ENCODE measurements around the gene URB1. TPM values are rescaled to one million over a fixed set of nuclear protein-coding genes. Genes with fewer than 3 reads are reported as not detected.

Gene URB1
- total RNA-seq, 1 experiment from 2014 or later: 18.1 TPM

DNA sequence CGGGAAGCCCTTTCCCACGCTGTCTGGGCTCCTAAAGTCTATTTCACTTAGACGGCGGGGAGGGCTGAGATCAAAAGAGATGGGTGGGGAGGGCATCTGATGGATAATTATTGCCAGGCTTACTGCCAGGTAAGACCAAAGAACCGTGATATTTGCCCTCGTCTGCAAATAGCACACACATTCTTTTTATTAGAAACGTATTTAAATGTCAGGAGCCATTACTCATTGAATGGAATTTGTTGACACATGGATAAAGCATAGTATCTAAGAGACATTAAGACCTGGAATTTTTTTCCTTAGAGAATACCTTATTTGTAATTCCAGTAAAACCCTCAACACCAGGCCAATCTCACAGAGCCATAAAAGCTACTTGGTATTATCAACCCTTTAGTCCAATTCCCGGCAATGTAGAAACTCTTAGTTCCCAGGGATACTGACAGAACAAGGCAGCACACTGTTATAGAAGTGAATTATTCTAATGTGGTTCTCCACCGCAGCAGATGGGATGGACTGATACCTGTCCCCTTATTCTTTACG is 10.6 kb downstream of the URB1 start:
- peaks cover 6% of the 10 kb centered on the region for H3K4me1 ChIP-seq (ENCODE audit: control insufficient read depth, insufficient read depth, low read length)
- no peak for DNase-seq (ENCODE audit: low read depth, low spot score)
- POLR2A ChIA-PET: no interaction called here

DNA sequence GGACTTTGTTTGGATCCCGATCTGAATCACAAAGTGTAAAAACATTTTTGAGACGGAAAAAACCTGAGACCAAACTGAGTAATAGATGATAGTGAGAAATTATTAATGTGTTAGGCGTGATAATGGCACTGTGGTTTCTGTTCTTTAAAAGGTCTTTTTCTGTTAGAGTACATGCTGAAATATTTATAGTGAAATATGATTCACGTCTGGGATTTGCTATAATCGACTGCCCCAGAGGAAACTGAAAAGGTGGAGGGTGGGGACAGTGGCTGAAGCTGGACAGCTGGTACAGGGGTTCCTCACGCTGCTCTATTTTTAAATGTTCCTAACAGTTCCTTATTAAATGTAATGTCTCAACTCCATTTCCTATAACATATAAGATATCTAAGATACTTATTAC is 11.2 kb downstream of the URB1 start:
- POLR2A ChIA-PET: no interaction called here
- H3K9me3 ChIP-seq (ENCODE audit: control insufficient read depth, insufficient read depth, low read depth, low read length): no peaks in the 10 kb centered on the region
- no peak overlapping the region for H3K4me3 ChIP-seq (ENCODE audit: low read depth in 2 of 2, low read length in 2 of 2)
- CTCF ChIA-PET: no interaction called here
- intact Hi-C loops (cut with micrococcal nuclease; ENCODE audit: unreplicated experiment) (no loop called here), in situ Hi-C loops (cut with HindIII; ENCODE audit: low pct_unique_long_range_greater_than_20kb, low sequenced_read_pairs) (no loop called here)
- ATAC-seq (no peak), DNase-seq (ENCODE audit: low read depth, low spot score) (no peak)
- H3K27ac ChIP-seq (ENCODE audit: low read length): no peak overlapping the region
- H3K4me1 ChIP-seq (ENCODE audit: control insufficient read depth, insufficient read depth, low read length): peaks cover 4% of the 10 kb centered on the region
- no TSS peak for BruUV-seq (replicated peaks)
- H3K27me3 ChIP-seq (ENCODE audit: control insufficient read depth, insufficient read depth, low read length): no peaks in the 10 kb centered on the region
- H3K36me3 ChIP-seq (ENCODE audit: control insufficient read depth, insufficient read depth, low read length): peaks cover 15% of the 10 kb centered on the region
- no peak for TF ChIP-seq TCF7L2 (IDR thresholded peaks at IDR 0.05; ENCODE audit: low read depth, low read length)
- no peak for TF ChIP-seq SIN3A (IDR thresholded peaks at IDR 0.05; ENCODE audit: borderline replicate concordance, insufficient read depth, low read depth, low read length)
- TF ChIP-seq POLR2AphosphoS5 (IDR thresholded peaks at IDR 0.05; ENCODE audit: low read depth, low read length): no peak
- TF ChIP-seq, protein P1, sequence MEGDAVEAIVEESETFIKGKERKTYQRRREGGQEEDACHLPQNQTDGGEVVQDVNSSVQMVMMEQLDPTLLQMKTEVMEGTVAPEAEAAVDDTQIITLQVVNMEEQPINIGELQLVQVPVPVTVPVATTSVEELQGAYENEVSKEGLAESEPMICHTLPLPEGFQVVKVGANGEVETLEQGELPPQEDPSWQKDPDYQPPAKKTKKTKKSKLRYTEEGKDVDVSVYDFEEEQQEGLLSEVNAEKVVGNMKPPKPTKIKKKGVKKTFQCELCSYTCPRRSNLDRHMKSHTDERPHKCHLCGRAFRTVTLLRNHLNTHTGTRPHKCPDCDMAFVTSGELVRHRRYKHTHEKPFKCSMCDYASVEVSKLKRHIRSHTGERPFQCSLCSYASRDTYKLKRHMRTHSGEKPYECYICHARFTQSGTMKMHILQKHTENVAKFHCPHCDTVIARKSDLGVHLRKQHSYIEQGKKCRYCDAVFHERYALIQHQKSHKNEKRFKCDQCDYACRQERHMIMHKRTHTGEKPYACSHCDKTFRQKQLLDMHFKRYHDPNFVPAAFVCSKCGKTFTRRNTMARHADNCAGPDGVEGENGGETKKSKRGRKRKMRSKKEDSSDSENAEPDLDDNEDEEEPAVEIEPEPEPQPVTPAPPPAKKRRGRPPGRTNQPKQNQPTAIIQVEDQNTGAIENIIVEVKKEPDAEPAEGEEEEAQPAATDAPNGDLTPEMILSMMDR (IDR thresholded peaks at IDR 0.05): no peak
- TF ChIP-seq, protein P2, sequence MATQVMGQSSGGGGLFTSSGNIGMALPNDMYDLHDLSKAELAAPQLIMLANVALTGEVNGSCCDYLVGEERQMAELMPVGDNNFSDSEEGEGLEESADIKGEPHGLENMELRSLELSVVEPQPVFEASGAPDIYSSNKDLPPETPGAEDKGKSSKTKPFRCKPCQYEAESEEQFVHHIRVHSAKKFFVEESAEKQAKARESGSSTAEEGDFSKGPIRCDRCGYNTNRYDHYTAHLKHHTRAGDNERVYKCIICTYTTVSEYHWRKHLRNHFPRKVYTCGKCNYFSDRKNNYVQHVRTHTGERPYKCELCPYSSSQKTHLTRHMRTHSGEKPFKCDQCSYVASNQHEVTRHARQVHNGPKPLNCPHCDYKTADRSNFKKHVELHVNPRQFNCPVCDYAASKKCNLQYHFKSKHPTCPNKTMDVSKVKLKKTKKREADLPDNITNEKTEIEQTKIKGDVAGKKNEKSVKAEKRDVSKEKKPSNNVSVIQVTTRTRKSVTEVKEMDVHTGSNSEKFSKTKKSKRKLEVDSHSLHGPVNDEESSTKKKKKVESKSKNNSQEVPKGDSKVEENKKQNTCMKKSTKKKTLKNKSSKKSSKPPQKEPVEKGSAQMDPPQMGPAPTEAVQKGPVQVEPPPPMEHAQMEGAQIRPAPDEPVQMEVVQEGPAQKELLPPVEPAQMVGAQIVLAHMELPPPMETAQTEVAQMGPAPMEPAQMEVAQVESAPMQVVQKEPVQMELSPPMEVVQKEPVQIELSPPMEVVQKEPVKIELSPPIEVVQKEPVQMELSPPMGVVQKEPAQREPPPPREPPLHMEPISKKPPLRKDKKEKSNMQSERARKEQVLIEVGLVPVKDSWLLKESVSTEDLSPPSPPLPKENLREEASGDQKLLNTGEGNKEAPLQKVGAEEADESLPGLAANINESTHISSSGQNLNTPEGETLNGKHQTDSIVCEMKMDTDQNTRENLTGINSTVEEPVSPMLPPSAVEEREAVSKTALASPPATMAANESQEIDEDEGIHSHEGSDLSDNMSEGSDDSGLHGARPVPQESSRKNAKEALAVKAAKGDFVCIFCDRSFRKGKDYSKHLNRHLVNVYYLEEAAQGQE (IDR thresholded peaks at IDR 0.05; ENCODE audit: insufficient read depth in 1 of 2, low read depth in 2 of 2, low read length in 1 of 2): no peak

More for the DNA sequence above, 10.6 kb downstream of the URB1 start:
- Histone ChIP-seq H3K4me3 (ENCODE audit: low read depth in 2 of 2, low read length in 2 of 2) (no peak overlapping the region), H3K27me3 (ENCODE audit: control insufficient read depth, insufficient read depth, low read length) (no peaks in the 10 kb centered on the region), H3K36me3 (ENCODE audit: control insufficient read depth, insufficient read depth, low read length) (peaks cover 15% of the 10 kb centered on the region), H3K27ac (ENCODE audit: low read length) (no peak overlapping the region), H3K9me3 (ENCODE audit: control insufficient read depth, insufficient read depth, low read depth, low read length) (no peaks in the 10 kb centered on the region)
- in situ Hi-C loops (cut with HindIII; ENCODE audit: low pct_unique_long_range_greater_than_20kb, low sequenced_read_pairs): no loop called here
- intact Hi-C loops (cut with micrococcal nuclease; ENCODE audit: unreplicated experiment): no loop called here
- no TSS peak for BruUV-seq (replicated peaks)
- 0 out of 2 replicates have a peak, but pooled peaks have one; percentile 25 for ATAC-seq
- CTCF ChIA-PET: no interaction called here
- TF ChIP-seq, protein P1 (IDR thresholded peaks at IDR 0.05): no peak
- TF ChIP-seq POLR2AphosphoS5 (IDR thresholded peaks at IDR 0.05; ENCODE audit: low read depth, low read length) (no peak), TCF7L2 (IDR thresholded peaks at IDR 0.05; ENCODE audit: low read depth, low read length) (no peak), SIN3A (IDR thresholded peaks at IDR 0.05; ENCODE audit: borderline replicate concordance, insufficient read depth, low read depth, low read length) (no peak)
- TF ChIP-seq, protein P2 (IDR thresholded peaks at IDR 0.05; ENCODE audit: insufficient read depth in 1 of 2, low read depth in 2 of 2, low read length in 1 of 2): no peak
